ENCODE measurements around the gene RPL22.

- TF ChIP-seq CTCF (IDR thresholded peaks at IDR 0.05; ENCODE audit: low read length), result peak; percentile 38
- TF ChIP-seq EZH2 (optimal IDR thresholded peaks at IDR 0.05; ENCODE audit: low read depth, low read length), result no peak
These were observed 13.6 kb downstream of the RPL22 start for GRCh38 chr1:6185635-6186382.

Measured in MM.1S (cell line).